Mesenchymal stem cell (in vitro differentiated cells and primary cell): ENCODE data around the gene LAYN.

ENCODE experiments used
- DNase-seq: peaks from one replicate; pipeline ENCODE4 v3.0.0-alpha.2; 2013
- H2AFZ ChIP-seq: one replicate; pipeline ENCODE4 v1.6.1; 2013; ENCODE audit warnings: low read depth, mild to moderate bottlenecking, control low read depth, inconsistent platforms, low read length, moderate library complexity
- H2AK5ac ChIP-seq: 2 replicates; pipeline ENCODE4 v1.6.1; 2013; ENCODE audit warnings: low read length, moderate library complexity, mild to moderate bottlenecking, inconsistent platforms; ENCODE audit not compliant: severe bottlenecking
- H2BK120ac ChIP-seq: one replicate; pipeline ENCODE4 v1.6.1; 2013; ENCODE audit warnings: low read depth, mild to moderate bottlenecking, inconsistent platforms, low read length, moderate library complexity
- H2BK12ac ChIP-seq, 2 experiments: one replicate each; pipeline ENCODE4 v1.6.1; 2013; ENCODE audit warnings: inconsistent platforms in 2 of 2, low read length in 2 of 2, mild to moderate bottlenecking in 2 of 2, moderate library complexity in 2 of 2, control low read depth in 1 of 2
- H2BK15ac ChIP-seq: one replicate; pipeline ENCODE4 v1.6.1; 2013; ENCODE audit warnings: mild to moderate bottlenecking, low read depth, inconsistent platforms; ENCODE audit not compliant: poor library complexity, severe bottlenecking
- H2BK5ac ChIP-seq: 2 replicates; pipeline ENCODE4 v1.6.1; 2013; ENCODE audit warnings: low read depth, mild to moderate bottlenecking, low read length, control low read depth, inconsistent platforms; ENCODE audit not compliant: poor library complexity, severe bottlenecking
- H3K14ac ChIP-seq, 2 experiments: one replicate each; pipeline ENCODE4 v1.6.1; 2013; ENCODE audit warnings: inconsistent platforms in 2 of 2, low read length in 2 of 2, control low read depth in 1 of 2, mild to moderate bottlenecking in 1 of 2, moderate library complexity in 1 of 2
- H3K18ac ChIP-seq, 2 experiments: one replicate each; pipeline ENCODE4 v1.6.1; 2013; ENCODE audit warnings: inconsistent platforms in 2 of 2, low read length in 2 of 2, control low read depth in 1 of 2, low read depth in 1 of 2, mild to moderate bottlenecking in 1 of 2
- H3K23ac ChIP-seq, 2 experiments: one replicate each; pipeline ENCODE4 v1.6.1; 2013; ENCODE audit warnings: inconsistent platforms in 2 of 2, low read length in 2 of 2, mild to moderate bottlenecking in 2 of 2, moderate library complexity in 2 of 2, control low read depth in 1 of 2
- H3K27ac ChIP-seq: 2 replicates; pipeline ENCODE4 v1.5.1; 2013; ENCODE audit warnings: mild to moderate bottlenecking, moderate library complexity, low read length, control low read depth, inconsistent platforms; ENCODE audit not compliant: poor library complexity, severe bottlenecking
- H3K27me3 ChIP-seq, 2 experiments: 2 replicates each; pipeline versions ENCODE4 v1.6.1 to v1.7.0; 2013; ENCODE audit warnings: low read length in 2 of 2, mild to moderate bottlenecking in 2 of 2, moderate library complexity in 2 of 2, control low read depth in 1 of 2, inconsistent platforms in 1 of 2; ENCODE audit not compliant: control insufficient read depth in 1 of 2, insufficient read depth in 1 of 2
- H3K36me3 ChIP-seq, 2 experiments: 2 replicates each; pipeline versions ENCODE4 v1.6.1 to v1.7.0; 2013; ENCODE audit warnings: low read length in 2 of 2, control low read depth in 1 of 2, inconsistent platforms in 1 of 2, low read depth in 1 of 2, mild to moderate bottlenecking in 1 of 2; ENCODE audit not compliant: insufficient read depth in 2 of 2, control insufficient read depth in 1 of 2
- H3K4ac ChIP-seq, 2 experiments: one replicate each; pipeline ENCODE4 v1.6.1; 2013; ENCODE audit warnings: inconsistent platforms in 2 of 2, low read length in 2 of 2, mild to moderate bottlenecking in 2 of 2, moderate library complexity in 2 of 2, control low read depth in 1 of 2, low read depth in 1 of 2
- H3K4me1 ChIP-seq: 2 replicates; pipeline ENCODE4 v1.6.1; 2013; ENCODE audit warnings: low read depth, low read length, control low read depth; ENCODE audit not compliant: control insufficient read depth, insufficient read depth
- H3K4me2 ChIP-seq: 2 replicates; pipeline ENCODE4 v1.6.1; 2013; ENCODE audit warnings: low read length, mild to moderate bottlenecking, inconsistent platforms; ENCODE audit not compliant: poor library complexity, severe bottlenecking
- H3K4me3 ChIP-seq, 2 experiments: 2 replicates each; pipeline versions ENCODE4 v1.5.1 to v1.7.0; 2013; ENCODE audit warnings: low read length in 2 of 2, mild to moderate bottlenecking in 2 of 2, control low read depth in 1 of 2, low read depth in 1 of 2; ENCODE audit not compliant: insufficient read depth in 1 of 2
- H3K79me1 ChIP-seq: replicated peaks from 2 replicates; pipeline ENCODE4 v1.6.1; 2013; ENCODE audit warnings: mild to moderate bottlenecking, control low read depth, low read length, inconsistent platforms; ENCODE audit not compliant: poor library complexity, severe bottlenecking
- H3K9ac ChIP-seq: 2 replicates; pipeline ENCODE4 v1.7.0; 2013; ENCODE audit warnings: mild to moderate bottlenecking, low read length, moderate library complexity
- H3K9me3 ChIP-seq: 2 replicates; pipeline ENCODE4 v1.7.0; 2013; ENCODE audit warnings: mild to moderate bottlenecking, low read length; ENCODE audit not compliant: control insufficient read depth
- H4K8ac ChIP-seq: one replicate; pipeline ENCODE4 v1.6.1; 2013; ENCODE audit warnings: inconsistent platforms, mild to moderate bottlenecking, low read length, moderate library complexity
- H4K91ac ChIP-seq: one replicate; pipeline ENCODE4 v1.6.1; 2013; ENCODE audit warnings: mild to moderate bottlenecking, low read length, inconsistent platforms
- WGBS: methylation state at CpG from one replicate; pipeline ENCODE4 v1.1.7; 2013; ENCODE audit warnings: mixed read lengths; 5-methylcytosine and 5-hydroxymethylcytosine counted together

Gene LAYN

DNA sequence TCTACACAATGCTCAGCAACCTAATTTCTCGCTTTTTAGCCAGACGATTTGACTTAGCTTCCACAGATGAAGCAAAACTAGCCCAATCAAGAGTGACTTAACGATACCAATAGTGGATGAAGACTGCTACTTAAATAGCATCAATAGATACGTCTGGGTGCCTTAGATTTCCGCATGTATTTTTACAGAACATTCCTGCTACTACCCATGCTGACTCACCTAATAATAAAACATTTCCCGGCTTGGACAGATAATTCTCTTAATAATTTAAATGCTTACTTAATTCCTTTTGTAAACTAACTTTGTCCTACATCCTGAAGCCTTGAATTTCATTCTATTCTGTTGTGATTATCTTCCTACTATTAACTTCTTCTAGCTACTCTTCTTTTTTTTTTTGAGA, 5.2 kb upstream of the LAYN start:
- Histone ChIP-seq H3K9ac (no peak overlapping the region), H2BK12ac (no peak overlapping the region), H3K4me2 (no peak overlapping the region), H3K14ac (no peak overlapping the region), H2BK120ac (no peak overlapping the region), H4K91ac (no peak overlapping the region), H3K27me3 (no peaks in the 10 kb centered on the region), H3K9me3 (no peaks in the 10 kb centered on the region), H3K79me1 (no peaks in the 10 kb centered on the region), H3K27ac (no peak overlapping the region), H3K23ac (no peak overlapping the region), H2AK5ac (no peak overlapping the region), H3K18ac (no peak overlapping the region), H3K4ac (no peak overlapping the region), H2BK15ac (no peak overlapping the region), H2AFZ (no peak overlapping the region), H4K8ac (no peak overlapping the region), H3K4me1 (peaks cover 10% of the 10 kb centered on the region), H2BK5ac (no peak overlapping the region), H3K4me3 (no peak overlapping the region), H3K36me3 (no peaks in the 10 kb centered on the region)
- no peak for DNase-seq
- WGBS = 90% methylated on average over 6 of the region's 6 CpGs

DNA sequence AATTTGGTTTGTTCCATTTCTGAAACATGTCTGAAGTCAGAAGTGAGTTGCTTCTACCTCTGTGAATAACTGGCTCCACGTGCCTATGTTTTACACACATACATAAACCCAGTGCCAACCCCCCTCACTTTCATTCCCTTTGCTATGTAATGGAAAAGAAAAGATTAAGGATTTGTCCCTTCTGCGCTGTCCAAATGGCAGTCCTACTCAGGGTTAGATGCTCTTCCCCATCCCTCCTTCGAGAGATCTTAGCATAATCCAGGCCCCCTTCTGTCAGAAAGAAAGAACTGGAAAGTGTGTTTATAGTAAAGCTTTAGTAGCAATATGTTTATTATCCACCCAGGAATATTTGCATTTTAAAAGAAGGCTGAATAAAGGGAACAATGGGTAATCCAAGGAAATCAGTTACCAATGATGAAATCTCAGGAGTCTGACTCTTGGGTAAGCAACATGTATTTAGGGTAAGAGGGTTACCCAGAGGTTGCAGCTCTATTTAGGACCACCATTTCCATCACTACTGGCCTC, 3.1 kb upstream of the LAYN start:
- H3K4me2 ChIP-seq = no peak overlapping the region
- H4K91ac ChIP-seq = no peak overlapping the region
- no peak overlapping the region for H2BK15ac ChIP-seq
- no CpG with 5 or more reads among the region's 3 CpGs for whole genome bisulfite sequencing
- peaks cover 17% of the 10 kb centered on the region for H3K4me1 ChIP-seq
- peaks cover 3% of the 10 kb centered on the region for H3K79me1 ChIP-seq
- no peak overlapping the region for H3K9ac ChIP-seq
- H3K4me3 ChIP-seq = no peak overlapping the region
- no peak overlapping the region for H2BK5ac ChIP-seq
- H3K36me3 ChIP-seq = no peaks in the 10 kb centered on the region
- H2AFZ ChIP-seq = no peak overlapping the region
- H3K9me3 ChIP-seq = no peaks in the 10 kb centered on the region
- no peak overlapping the region for H3K23ac ChIP-seq
- H2BK12ac ChIP-seq = no peak overlapping the region
- no peak overlapping the region for H2AK5ac ChIP-seq
- no peak overlapping the region for H3K18ac ChIP-seq
- no peak overlapping the region for H2BK120ac ChIP-seq
- no peak overlapping the region for H3K27ac ChIP-seq
- no peaks in the 10 kb centered on the region for H3K27me3 ChIP-seq
- H4K8ac ChIP-seq = no peak overlapping the region
- H3K14ac ChIP-seq = no peak overlapping the region
- no peak for DNase-seq
- no peak overlapping the region for H3K4ac ChIP-seq

DNA sequence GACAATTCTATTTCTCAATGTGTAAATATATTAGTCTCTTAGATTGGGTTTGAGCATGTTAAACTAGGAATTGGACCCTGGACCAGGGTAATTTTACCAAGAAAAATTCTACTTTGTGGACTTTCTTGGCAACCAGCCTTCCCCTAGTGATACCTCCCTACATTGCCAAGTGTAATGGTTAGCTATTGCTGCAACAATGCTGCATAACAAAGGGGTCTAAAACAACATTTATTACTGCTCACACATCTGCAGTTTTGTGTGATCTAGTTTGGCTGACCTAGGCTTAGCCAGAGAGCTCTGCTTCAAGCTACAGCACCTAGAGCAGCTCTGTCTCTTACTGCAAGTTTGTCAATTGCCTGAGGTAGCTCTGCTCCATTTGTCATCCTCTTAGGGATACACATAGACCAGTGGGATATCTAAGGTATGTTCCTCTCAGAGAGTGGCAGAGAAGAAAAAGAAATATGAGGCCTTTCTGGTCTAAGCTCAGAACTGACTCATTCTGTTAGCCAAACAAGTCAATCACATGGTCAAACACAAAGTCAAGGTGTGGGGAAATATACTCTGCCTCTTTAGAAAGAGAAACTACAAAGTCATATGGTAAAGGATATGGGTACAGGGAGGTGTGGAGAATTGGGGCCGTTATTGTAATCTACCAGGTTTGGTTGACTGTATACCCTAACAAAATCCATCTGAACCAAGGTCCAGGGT, 2.0 kb upstream of the LAYN start:
- H3K9me3 ChIP-seq = no peaks in the 10 kb centered on the region
- H3K23ac ChIP-seq = no peak overlapping the region
- no peak overlapping the region for H3K4me2 ChIP-seq
- H2BK12ac ChIP-seq = no peak overlapping the region
- no peak overlapping the region for H2AK5ac ChIP-seq
- no peak overlapping the region for H2BK5ac ChIP-seq
- 100% methylated on average over 1 of the region's 1 CpG for WGBS
- H3K18ac ChIP-seq = no peak overlapping the region
- no peak overlapping the region for H2AFZ ChIP-seq
- no peak overlapping the region for H2BK15ac ChIP-seq
- H3K36me3 ChIP-seq = no peaks in the 10 kb centered on the region
- DNase-seq = peak; percentile 51
- no peak overlapping the region for H3K27ac ChIP-seq
- H3K27me3 ChIP-seq = no peaks in the 10 kb centered on the region
- H4K8ac ChIP-seq = no peak overlapping the region
- peaks cover 7% of the 10 kb centered on the region for H3K79me1 ChIP-seq
- peaks cover 17% of the 10 kb centered on the region for H3K4me1 ChIP-seq
- no peak overlapping the region for H4K91ac ChIP-seq
- H2BK120ac ChIP-seq = no peak overlapping the region
- H3K14ac ChIP-seq = no peak overlapping the region
- H3K9ac ChIP-seq = no peak overlapping the region
- H3K4me3 ChIP-seq = no peak overlapping the region
- no peak overlapping the region for H3K4ac ChIP-seq

DNA sequence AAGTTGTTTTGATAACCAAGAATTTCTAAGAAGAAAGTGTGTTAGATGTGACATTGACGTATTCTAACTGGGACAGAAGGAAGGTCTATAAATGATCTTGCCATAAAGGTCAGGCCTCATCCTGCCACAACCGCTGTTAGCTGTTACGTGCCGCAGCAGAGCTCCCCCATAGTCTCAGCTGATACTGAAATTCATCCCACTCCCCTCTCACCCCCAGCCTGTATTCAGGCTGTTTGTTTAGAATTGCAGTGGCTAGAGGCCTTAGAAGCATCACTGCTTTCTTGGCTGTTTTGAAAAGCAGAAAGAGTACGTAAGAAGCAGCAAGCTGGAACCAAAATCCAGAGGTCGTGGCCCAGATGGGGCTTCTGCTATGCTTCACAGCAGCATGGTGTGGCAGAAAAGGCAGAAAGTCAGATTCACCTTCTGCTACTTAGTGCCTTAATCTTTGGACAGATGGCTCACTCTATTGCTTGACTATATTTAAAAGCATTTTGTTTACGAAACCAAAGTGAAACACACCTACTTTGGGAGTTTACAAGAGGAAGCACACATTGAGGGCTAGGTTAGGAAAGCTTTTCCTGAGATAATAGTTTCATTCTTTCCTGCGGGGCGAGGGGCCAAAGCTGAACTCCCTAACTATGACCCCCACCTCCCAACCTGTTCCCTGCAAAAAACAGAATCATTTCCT, 950 bp upstream of the LAYN start:
- Histone ChIP-seq H3K9ac (no peak overlapping the region), H3K36me3 (peaks cover 0 to 5% of the 10 kb centered on the region in 2 experiments), H3K4me1 (peaks cover 17% of the 10 kb centered on the region), H2BK15ac (no peak overlapping the region), H3K14ac (peak overlapping the region in 1 of 2 experiments; percentile 96), H2AFZ (no peak overlapping the region), H3K4ac (peak overlapping the region in 1 of 2 experiments; percentile 81), H2BK5ac (no peak overlapping the region), H3K9me3 (no peaks in the 10 kb centered on the region), H2AK5ac (peak overlapping the region; percentile 12), H4K8ac (peak overlapping the region; percentile 16), H3K23ac (no peak overlapping the region), H3K4me3 (peak overlapping the region in 1 of 2 experiments; percentile 85), H3K18ac (peak overlapping the region; percentile 2 to 97), H2BK12ac (peak overlapping the region in 1 of 2 experiments; percentile 96), H3K27me3 (no peaks in the 10 kb centered on the region), H3K79me1 (peaks cover 11% of the 10 kb centered on the region), H3K27ac (no peak overlapping the region), H4K91ac (no peak overlapping the region), H2BK120ac (no peak overlapping the region), H3K4me2 (peak overlapping the region; percentile 93)
- DNase-seq = peak; percentile 47
- WGBS = 59% methylated on average over 9 of the region's 9 CpGs
